PFSK-1 (cell line): ENCODE data around the gene MYO1G.

Source experiments
- FOXP2 ChIP-seq: optimal IDR thresholded peaks from 2 replicates; pipeline ENCODE3; 2011; ENCODE audit warnings: borderline replicate concordance, control low read depth, inconsistent platforms; ENCODE audit not compliant: insufficient read depth; ENCODE audit errors: extremely low read length, extremely low read depth
- POLR2AphosphoS5 ChIP-seq: IDR thresholded peaks from 2 replicates; pipeline ENCODE4 v1.6.1; 2012; ENCODE audit warnings: low read depth, mild to moderate bottlenecking, control low read depth, low read length, moderate library complexity
- SIN3A ChIP-seq: IDR thresholded peaks from 2 replicates; pipeline ENCODE4 v1.6.1; 2012; ENCODE audit warnings: mild to moderate bottlenecking, low read length, moderate library complexity, borderline replicate concordance; ENCODE audit not compliant: insufficient read depth
- TAF1 ChIP-seq: IDR thresholded peaks from 2 replicates; pipeline ENCODE4 v1.6.1; 2012; ENCODE audit warnings: low read length, control low read depth, borderline replicate concordance; ENCODE audit not compliant: insufficient read depth
- TF ChIP-seq, protein P1 (sequence below), 2 experiments: IDR thresholded peaks; 2 replicates each; pipeline versions ENCODE4 v1.6.1 to v1.8.0; 2011 to 2012; ENCODE audit warnings: low read depth in 2 of 2, low read length in 2 of 2, control low read depth in 1 of 2, inconsistent platforms in 1 of 2, mild to moderate bottlenecking in 1 of 2, moderate library complexity in 1 of 2; ENCODE audit not compliant: insufficient read depth in 1 of 2

The MYO1G gene

DNA sequence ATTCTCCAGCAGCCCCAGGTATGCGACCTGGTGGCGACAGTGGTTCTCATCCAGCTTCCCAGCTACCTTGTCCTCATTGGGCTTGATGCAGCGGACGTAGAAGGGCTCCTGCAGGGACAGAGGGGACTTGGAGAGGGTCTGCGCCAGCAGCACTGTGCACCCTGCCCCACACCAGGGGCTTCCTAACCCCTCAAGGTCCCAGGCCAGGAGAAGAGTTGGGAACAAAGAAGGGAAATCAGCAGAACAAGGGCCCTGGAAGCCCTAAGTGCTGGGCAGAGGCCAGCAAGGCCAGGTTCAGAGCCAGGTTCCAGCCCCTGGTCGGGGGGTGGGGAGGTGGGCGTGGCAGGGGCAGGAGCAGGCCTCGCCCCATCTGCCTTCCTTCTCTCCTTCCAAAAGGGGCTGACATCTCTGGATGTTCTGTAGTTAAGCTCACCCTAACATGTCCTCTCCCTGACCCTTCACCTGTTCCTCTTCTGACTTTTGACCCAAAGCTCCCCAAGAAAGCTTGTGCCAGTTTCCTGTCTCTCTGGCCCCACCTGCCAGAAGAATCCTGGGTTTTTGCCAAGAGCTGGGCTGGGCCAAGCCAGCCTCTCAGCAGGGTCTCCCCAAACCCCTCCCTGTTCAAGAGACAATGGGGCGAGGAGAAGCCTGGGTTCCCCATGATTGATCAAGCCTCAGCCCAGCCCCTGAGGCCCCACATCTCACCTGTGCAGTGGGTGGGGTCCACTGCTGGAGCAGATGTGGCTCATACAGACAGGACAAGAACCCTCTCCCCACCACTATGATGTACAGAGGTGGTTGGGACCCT lies 11.9 kb downstream of the MYO1G start:
- no peak for TF ChIP-seq SIN3A
- TF ChIP-seq, protein P1, sequence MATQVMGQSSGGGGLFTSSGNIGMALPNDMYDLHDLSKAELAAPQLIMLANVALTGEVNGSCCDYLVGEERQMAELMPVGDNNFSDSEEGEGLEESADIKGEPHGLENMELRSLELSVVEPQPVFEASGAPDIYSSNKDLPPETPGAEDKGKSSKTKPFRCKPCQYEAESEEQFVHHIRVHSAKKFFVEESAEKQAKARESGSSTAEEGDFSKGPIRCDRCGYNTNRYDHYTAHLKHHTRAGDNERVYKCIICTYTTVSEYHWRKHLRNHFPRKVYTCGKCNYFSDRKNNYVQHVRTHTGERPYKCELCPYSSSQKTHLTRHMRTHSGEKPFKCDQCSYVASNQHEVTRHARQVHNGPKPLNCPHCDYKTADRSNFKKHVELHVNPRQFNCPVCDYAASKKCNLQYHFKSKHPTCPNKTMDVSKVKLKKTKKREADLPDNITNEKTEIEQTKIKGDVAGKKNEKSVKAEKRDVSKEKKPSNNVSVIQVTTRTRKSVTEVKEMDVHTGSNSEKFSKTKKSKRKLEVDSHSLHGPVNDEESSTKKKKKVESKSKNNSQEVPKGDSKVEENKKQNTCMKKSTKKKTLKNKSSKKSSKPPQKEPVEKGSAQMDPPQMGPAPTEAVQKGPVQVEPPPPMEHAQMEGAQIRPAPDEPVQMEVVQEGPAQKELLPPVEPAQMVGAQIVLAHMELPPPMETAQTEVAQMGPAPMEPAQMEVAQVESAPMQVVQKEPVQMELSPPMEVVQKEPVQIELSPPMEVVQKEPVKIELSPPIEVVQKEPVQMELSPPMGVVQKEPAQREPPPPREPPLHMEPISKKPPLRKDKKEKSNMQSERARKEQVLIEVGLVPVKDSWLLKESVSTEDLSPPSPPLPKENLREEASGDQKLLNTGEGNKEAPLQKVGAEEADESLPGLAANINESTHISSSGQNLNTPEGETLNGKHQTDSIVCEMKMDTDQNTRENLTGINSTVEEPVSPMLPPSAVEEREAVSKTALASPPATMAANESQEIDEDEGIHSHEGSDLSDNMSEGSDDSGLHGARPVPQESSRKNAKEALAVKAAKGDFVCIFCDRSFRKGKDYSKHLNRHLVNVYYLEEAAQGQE (IDR thresholded peaks at IDR 0.05; ENCODE audit: insufficient read depth in 1 of 2, low read depth in 2 of 2, low read length in 2 of 2) = no peak
- TF ChIP-seq TAF1 = no peak
- TF ChIP-seq POLR2AphosphoS5 = no peak
- no peak for TF ChIP-seq FOXP2

DNA sequence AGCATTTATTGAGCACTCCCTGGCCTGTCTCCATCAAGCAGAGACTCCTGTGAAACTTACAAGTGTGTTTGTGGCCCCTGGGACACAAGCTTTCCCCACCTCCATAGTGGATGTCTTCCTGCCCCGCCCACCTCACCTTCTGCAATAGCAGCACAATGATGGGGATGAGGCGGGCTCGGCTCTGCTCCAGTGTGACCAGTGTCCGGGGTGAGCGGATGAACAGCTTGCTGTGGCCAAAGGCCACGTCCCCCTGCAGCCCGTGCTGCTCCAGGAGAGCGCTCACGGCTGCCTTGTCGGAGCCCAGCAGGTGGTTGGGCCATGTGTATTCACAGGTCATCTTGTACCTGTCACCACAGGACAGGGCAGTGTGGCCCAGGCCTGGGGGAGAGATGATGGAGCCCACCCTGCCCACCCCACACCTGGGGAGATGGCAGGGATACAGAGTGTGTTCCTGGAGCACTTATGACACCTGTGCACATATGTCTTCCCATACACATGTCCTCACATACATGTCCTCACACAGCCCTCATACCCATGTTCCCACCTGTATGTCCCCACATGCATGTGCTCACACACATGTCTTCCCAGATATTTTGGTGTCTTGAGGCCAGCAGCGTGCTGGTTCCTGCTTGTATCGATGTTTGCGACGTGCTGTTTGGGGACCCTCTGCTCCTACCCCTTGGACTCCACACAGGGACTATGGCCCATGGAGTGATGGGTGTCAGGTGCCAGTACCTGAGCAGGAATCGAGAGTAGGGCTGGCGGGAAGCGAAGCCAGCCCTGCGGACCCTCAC lies 12.7 kb downstream of the MYO1G start:
- TF ChIP-seq POLR2AphosphoS5 (no peak), TAF1 (no peak), SIN3A (no peak), FOXP2 (no peak)
- TF ChIP-seq, protein P1 (IDR thresholded peaks at IDR 0.05; ENCODE audit: insufficient read depth in 1 of 2, low read depth in 2 of 2, low read length in 2 of 2) = no peak

DNA sequence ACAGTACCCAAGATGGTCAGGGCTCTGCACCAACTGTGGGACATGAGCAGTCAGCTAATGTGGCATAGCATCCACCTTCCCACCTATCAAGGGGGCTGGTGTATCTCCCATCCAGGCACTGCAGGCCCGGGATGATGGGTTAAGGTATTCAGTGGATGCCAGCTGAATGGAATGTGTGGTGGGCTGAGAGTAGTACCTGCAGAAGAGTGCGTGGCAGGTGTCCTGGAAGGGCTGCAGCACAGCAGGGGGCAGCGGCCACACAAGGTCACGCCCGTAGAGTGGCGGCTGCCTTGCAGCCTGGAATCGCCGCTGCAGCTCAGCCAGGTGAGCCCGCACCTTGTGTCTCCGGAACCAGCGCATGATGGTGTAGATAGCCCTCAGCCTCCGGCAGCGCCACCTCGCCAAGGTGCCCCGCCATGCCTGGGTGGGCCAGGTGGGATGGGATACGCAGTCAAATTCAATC lies 13.3 kb downstream of the MYO1G start:
- TF ChIP-seq, protein P1 (IDR thresholded peaks at IDR 0.05; ENCODE audit: insufficient read depth in 1 of 2, low read depth in 2 of 2, low read length in 2 of 2) = no peak
- TF ChIP-seq POLR2AphosphoS5 (no peak), SIN3A (no peak), TAF1 (no peak), FOXP2 (no peak)

DNA sequence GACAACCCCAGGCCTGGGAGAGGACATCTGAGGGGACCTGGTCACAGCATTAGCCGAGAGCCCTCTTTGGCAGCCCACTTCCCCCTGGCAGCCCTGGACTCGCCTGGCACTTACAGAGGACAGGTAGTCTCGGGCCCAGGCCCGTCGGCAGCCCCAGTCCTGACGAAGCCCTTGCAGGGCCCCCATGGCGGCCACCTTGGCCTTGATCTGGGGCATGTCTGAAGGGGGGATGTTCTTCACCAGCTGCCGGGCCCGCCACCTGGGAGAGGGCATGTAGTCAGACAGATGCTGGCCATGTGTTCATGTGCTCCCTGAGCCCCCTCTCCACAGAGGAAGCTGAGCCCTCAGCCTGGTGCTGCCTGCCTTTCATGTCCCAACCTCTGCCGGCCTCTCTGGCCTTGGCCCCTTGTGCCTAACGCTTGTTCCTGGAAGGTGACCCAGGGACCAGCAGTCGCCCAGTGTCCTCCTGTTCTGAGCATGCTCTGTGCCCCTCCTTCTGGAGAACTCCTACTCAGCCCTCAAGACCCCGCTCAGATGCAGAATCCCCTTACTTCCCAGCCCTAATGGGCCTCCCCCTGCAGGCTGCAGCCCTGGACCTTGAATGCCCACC lies 13.9 kb downstream of the MYO1G start:
- TF ChIP-seq, protein P1 (IDR thresholded peaks at IDR 0.05; ENCODE audit: insufficient read depth in 1 of 2, low read depth in 2 of 2, low read length in 2 of 2) = no peak
- TF ChIP-seq FOXP2 (no peak), POLR2AphosphoS5 (no peak), SIN3A (no peak), TAF1 (no peak)
